Skeletal muscle satellite cell (primary cell): ENCODE measurements around the gene PI4KA.

ENCODE experiments used
- H3K27me3 ChIP-seq: 2 replicates; pipeline ENCODE4 v1.7.0; 2013; ENCODE audit warnings: low read length; ENCODE audit not compliant: control insufficient read depth, insufficient read depth
- H3K36me3 ChIP-seq: 2 replicates; pipeline ENCODE4 v1.7.0; 2013; ENCODE audit warnings: mild to moderate bottlenecking, control low read depth, low read length; ENCODE audit not compliant: insufficient read depth
- H3K4me1 ChIP-seq: 2 replicates; pipeline ENCODE4 v1.7.0; 2013; ENCODE audit warnings: low read length; ENCODE audit not compliant: control insufficient read depth, insufficient read depth
- H3K4me2 ChIP-seq: 2 replicates; pipeline ENCODE4 v1.7.0; 2013; ENCODE audit warnings: mild to moderate bottlenecking, low read length
- H3K4me3 ChIP-seq: 2 replicates; pipeline ENCODE4 v1.7.0; 2013; ENCODE audit warnings: low read length
- H3K9ac ChIP-seq: 2 replicates; pipeline ENCODE4 v1.7.0; 2013; ENCODE audit warnings: mild to moderate bottlenecking, low read depth, low read length, moderate library complexity
- H3K9me3 ChIP-seq: replicated peaks from 2 replicates; pipeline ENCODE4 v1.7.0; 2013; ENCODE audit warnings: mild to moderate bottlenecking, control low read depth, low read length

PI4KA gene

DNA sequence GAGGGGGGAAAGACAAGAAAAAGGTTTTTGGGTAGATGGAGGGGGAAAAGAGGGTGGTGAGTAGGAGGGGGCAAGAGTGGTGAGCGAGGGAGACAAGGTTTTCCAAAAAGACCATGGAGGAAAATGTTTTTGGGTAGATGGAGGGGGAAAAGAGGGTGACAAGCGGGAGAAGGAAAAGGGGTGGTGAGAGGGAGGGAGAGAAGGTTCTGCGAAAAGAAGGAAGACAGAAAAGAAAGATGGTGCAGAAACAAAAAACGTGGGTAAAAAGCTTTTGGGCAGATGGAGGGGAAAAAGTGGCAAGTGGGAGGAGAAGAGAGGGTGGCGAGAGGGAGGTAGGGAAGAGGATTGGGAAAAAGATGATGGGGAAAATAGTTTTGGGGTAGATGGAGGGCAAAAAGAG is 200.6 kb downstream of the PI4KA start:
- no peak overlapping the region for H3K4me2 ChIP-seq
- no peaks in the 10 kb centered on the region for H3K9me3 ChIP-seq
- H3K4me3 ChIP-seq, result no peak overlapping the region
- H3K9ac ChIP-seq, result no peak overlapping the region
- H3K27me3 ChIP-seq, result peaks cover 65% of the 10 kb centered on the region
- H3K36me3 ChIP-seq, result no peaks in the 10 kb centered on the region
- no peaks in the 10 kb centered on the region for H3K4me1 ChIP-seq
